ENCODE results near the gene CHD5. TPM values are rescaled to one million over a fixed set of nuclear protein-coding genes. Genes with fewer than 3 reads are reported as not detected.

Gene CHD5
- total RNA-seq, 2 donors from 2014 or later: 1.1 to 3.2 TPM

DNA sequence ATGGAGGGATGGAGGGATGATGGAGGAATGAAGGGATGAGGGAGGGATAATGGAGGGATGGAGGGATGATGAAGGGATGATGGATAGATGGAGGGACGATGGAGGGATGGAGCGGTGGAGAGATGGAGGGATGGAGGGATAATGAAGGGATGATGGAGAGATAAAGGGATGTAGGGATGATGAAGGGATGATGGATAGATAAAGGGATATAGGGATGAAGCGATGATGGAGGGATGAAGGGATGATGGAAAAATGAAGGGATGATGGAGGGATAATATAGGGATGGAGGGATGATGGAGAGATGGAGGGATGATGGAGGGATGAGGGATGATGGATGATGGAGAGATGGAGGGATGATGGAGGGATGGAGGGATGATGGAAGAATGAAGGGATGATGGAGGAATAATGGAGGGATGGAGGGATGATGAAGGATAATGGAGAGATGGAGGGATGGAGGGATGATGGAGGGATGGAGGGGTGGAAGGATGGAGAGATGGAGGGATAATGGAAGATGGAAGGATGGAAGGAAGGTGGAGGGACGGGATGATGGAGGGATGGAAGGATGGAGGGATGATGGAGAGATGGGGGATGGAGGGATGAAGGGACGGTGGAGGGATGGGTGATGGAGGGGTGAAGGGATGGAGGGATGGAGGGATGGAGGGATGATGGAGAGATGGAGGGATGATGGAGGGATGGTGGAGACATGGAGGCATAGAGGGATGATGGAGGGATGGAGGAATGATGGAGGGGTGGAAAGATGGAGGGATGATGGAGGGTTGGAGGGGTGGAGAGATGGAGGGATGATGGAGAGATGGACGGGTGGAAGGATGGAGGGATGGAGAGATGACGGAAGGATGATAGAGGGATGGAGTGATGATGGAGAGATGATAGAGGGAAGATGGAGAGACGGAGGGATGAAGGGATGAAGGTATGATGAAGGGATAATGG, 72.4 kb downstream of the CHD5 start:
- Histone ChIP-seq H3K4me3 (no peak overlapping the region), H3K36me3 (no peaks in the 10 kb centered on the region), H3K27ac (no peak overlapping the region), H3K27me3 (replicated peaks; ENCODE audit: insufficient read depth) (no peaks in the 10 kb centered on the region), H3K9me3 (no peaks in the 10 kb centered on the region), H3K4me1 (ENCODE audit: control insufficient read depth in 1 of 2, low read depth in 2 of 2) (no peaks in the 10 kb centered on the region)
- no peak for ATAC-seq (ENCODE audit: insufficient number of reproducible peaks, low FRiP score, low read depth)
- no peak for DNase-seq (ENCODE audit: low spot score)
- TF ChIP-seq, protein P1, sequence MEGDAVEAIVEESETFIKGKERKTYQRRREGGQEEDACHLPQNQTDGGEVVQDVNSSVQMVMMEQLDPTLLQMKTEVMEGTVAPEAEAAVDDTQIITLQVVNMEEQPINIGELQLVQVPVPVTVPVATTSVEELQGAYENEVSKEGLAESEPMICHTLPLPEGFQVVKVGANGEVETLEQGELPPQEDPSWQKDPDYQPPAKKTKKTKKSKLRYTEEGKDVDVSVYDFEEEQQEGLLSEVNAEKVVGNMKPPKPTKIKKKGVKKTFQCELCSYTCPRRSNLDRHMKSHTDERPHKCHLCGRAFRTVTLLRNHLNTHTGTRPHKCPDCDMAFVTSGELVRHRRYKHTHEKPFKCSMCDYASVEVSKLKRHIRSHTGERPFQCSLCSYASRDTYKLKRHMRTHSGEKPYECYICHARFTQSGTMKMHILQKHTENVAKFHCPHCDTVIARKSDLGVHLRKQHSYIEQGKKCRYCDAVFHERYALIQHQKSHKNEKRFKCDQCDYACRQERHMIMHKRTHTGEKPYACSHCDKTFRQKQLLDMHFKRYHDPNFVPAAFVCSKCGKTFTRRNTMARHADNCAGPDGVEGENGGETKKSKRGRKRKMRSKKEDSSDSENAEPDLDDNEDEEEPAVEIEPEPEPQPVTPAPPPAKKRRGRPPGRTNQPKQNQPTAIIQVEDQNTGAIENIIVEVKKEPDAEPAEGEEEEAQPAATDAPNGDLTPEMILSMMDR (IDR thresholded peaks at IDR 0.05): no peak

DNA sequence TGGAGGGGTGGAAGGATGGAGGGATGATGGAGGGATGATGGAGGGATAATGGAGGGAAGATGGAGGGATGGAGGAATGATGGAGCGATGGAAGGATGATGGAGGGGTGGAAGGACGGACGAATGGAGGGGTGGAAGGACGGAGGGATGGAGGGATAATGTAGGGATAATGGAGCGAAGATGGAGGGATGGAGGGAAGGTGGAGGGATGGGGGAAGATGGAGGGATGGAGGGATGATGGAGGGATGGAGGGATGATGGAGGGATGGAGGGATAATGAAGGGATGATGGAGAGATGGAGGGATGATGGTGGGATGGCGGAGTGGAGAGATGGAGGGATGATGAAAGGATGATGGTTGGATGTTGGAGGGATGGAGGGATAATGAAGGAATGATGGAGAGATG, 73.1 kb downstream of the CHD5 start:
- Histone ChIP-seq H3K9me3 (no peaks in the 10 kb centered on the region), H3K4me1 (ENCODE audit: control insufficient read depth in 1 of 2, low read depth in 2 of 2) (no peaks in the 10 kb centered on the region), H3K4me3 (no peak overlapping the region), H3K36me3 (no peaks in the 10 kb centered on the region), H3K27me3 (replicated peaks; ENCODE audit: insufficient read depth) (no peaks in the 10 kb centered on the region), H3K27ac (no peak overlapping the region)
- no peak for DNase-seq (ENCODE audit: low spot score)
- TF ChIP-seq, protein P1 (IDR thresholded peaks at IDR 0.05): no peak
- no peak for ATAC-seq (ENCODE audit: insufficient number of reproducible peaks, low FRiP score, low read depth)

DNA sequence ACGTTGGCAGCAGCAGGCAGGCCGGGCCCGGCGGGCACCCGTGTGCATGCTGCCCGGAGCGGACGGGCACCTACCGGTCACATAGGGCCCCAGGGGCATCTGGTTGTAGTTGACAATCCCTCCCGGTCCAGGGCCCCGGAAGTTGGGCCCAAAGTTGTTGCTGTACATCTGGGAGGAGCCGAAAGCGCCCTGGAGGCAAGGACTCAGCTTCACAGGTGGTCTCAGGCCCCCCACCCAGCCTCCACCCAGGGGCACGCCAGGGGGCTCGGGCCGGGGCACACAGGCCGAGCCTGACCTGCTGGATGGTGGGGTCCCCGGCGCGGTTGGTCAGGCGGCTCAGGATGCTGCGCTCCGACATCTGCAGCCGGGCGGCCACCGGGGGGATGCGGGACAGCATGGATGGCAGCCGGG, 73.8 kb downstream of the CHD5 start:
- TF ChIP-seq, protein P1 (IDR thresholded peaks at IDR 0.05): no peak

DNA sequence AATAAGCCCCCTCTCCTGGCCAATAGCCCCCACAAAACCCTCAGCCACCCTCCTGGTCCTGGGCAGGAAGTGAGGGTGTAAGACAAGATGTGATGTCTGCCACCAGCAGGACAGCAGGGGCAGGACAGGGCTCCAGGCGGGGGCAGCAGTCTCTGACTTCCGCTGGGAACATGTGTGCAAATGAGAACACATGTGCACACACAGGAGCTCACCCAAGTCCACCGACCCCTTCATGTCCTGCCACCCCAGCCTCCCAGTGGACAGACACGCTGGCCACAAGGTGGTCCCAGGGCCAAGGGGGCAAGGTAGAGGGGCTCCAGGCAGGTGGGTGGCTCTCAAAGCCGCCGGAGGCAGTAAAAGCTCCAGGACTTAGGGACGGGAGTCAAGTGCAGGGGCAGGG, 74.4 kb downstream of the CHD5 start:
- Histone ChIP-seq H3K27ac (no peak overlapping the region), H3K27me3 (replicated peaks; ENCODE audit: insufficient read depth) (no peaks in the 10 kb centered on the region), H3K9me3 (no peaks in the 10 kb centered on the region), H3K36me3 (no peaks in the 10 kb centered on the region), H3K4me1 (ENCODE audit: control insufficient read depth in 1 of 2, low read depth in 2 of 2) (no peaks in the 10 kb centered on the region), H3K4me3 (no peak overlapping the region)
- no peak for DNase-seq (ENCODE audit: low spot score)
- ATAC-seq (ENCODE audit: insufficient number of reproducible peaks, low FRiP score, low read depth): no peak
- TF ChIP-seq, protein P1 (IDR thresholded peaks at IDR 0.05): no peak

More for the DNA sequence above, 73.8 kb downstream of the CHD5 start:
- no peak overlapping the region for H3K27ac ChIP-seq
- no peaks in the 10 kb centered on the region for H3K9me3 ChIP-seq
- no peak for DNase-seq (ENCODE audit: low spot score)
- no peaks in the 10 kb centered on the region for H3K36me3 ChIP-seq
- H3K4me1 ChIP-seq (ENCODE audit: control insufficient read depth in 1 of 2, low read depth in 2 of 2): no peaks in the 10 kb centered on the region
- no peak for ATAC-seq (ENCODE audit: insufficient number of reproducible peaks, low FRiP score, low read depth)
- H3K4me3 ChIP-seq: no peak overlapping the region
- no peaks in the 10 kb centered on the region for H3K27me3 ChIP-seq (replicated peaks; ENCODE audit: insufficient read depth)

DNA sequence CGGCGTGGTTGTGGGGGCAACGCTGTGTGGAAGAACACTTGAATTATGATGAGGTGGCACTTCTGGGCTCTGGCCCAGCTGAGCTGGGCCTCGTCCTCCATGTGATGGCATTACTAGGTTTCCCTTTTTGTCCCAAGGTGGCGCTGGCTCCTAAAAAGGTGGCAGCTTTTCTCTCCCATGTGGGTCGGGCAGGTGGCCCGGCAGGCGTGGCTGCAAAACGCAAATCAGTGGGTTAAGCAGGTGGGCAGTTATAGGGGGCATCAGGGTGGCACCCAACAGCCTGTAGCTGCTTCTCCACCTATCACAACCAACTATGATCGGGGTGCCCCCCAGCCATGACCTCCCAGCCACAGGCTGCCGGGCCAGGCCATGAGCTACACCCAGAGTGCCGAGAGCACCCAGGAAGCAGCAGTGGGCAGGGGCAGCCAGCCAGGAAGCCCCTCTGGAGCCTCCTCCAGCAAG, 74.9 kb downstream of the CHD5 start:
- no peak for ATAC-seq (ENCODE audit: insufficient number of reproducible peaks, low FRiP score, low read depth)
- TF ChIP-seq, protein P1 (IDR thresholded peaks at IDR 0.05): no peak
- Histone ChIP-seq H3K27ac (no peak overlapping the region), H3K4me3 (no peak overlapping the region), H3K27me3 (replicated peaks; ENCODE audit: insufficient read depth) (no peaks in the 10 kb centered on the region), H3K36me3 (no peaks in the 10 kb centered on the region), H3K4me1 (ENCODE audit: control insufficient read depth in 1 of 2, low read depth in 2 of 2) (no peaks in the 10 kb centered on the region), H3K9me3 (no peaks in the 10 kb centered on the region)
- no peak for DNase-seq (ENCODE audit: low spot score)

All from thoracic aorta (tissue), 2 donors.